Activated T-helper 1 cell treated with anti-CD3 and anti-CD28 coated beads, Interleukin-12 subunit alpha, Interleukin-12 subunit beta, Interleukin-2, Interleukin-4 antibody, amounts not matched to agents 30 ng/mL and 10 ng/mL and 1 ng/mL, durations not matched to agents 14 hours and 24 hours and 36 hours (primary cell): ENCODE results near the gene KLF17. TPM values are rescaled to one million over a fixed set of nuclear protein-coding genes. Genes with fewer than 3 reads are reported as not detected.

Source experiments
- DNase-seq: peaks from one replicate; pipeline ENCODE4 v3.0.0; 2021; ENCODE audit warnings: low spot score
- H3K27ac Mint-ChIP-seq: one replicate; pipeline ENCODE4 v1.8.0; 2021; ENCODE audit warnings: mild to moderate bottlenecking, mixed read lengths
- H3K27me3 Mint-ChIP-seq: one replicate; pipeline ENCODE4 v1.8.0; 2022; ENCODE audit warnings: mild to moderate bottlenecking, moderate library complexity, mixed read lengths; ENCODE audit not compliant: insufficient read depth
- H3K36me3 Mint-ChIP-seq: one replicate; pipeline ENCODE4 v1.8.0; 2021; ENCODE audit warnings: low read depth, mixed read lengths
- H3K4me1 Mint-ChIP-seq: one replicate; pipeline ENCODE4 v1.8.0; 2021; ENCODE audit warnings: low read depth, mixed read lengths
- H3K4me3 Mint-ChIP-seq: one replicate; pipeline ENCODE4 v1.8.0; 2021; ENCODE audit warnings: mild to moderate bottlenecking, moderate library complexity, mixed read lengths
- H3K9me3 Mint-ChIP-seq: one replicate; pipeline ENCODE4 v1.8.0; 2021; ENCODE audit warnings: mixed read lengths
- intact Hi-C: fragments of 100-400 bp; cut with micrococcal nuclease; formaldehyde crosslinking; loops from one replicate; pipeline ENCODE4 v1.15.1; 2024
- total RNA-seq: library from RNA; stranded (reverse); gene quantifications from 2 replicates; pipeline ENCODE4 v1.2.3, GENCODE V29; 2022

Gene KLF17
- total RNA-seq: not detected in 2 replicates

- no peaks in the 10 kb centered on the region for H3K36me3 Mint-ChIP-seq
- H3K4me3 Mint-ChIP-seq: no peak within 1 kb of the TSS
- H3K4me1 Mint-ChIP-seq: no peaks in the 10 kb centered on the region
- intact Hi-C loops: no loop called here
- H3K27ac Mint-ChIP-seq: no peak within 1 kb of the TSS
- H3K9me3 Mint-ChIP-seq: no peaks in the 10 kb centered on the region
- peaks cover 15% of the 10 kb centered on the region for H3K27me3 Mint-ChIP-seq
- DNase-seq: no peak
These were observed at the start of gene KLF17 for GRCh38 chr1:44118682-44119081. Gene KLF17, plus strand, starts transcription at chr1:44118821. Its CDS starts 87 bp downstream, at chr1:44118908.

GRCh38 chr1:44071461-44071860 is 47.2 kb upstream of the KLF17 start:
- H3K27me3 Mint-ChIP-seq: peaks cover 18% of the 10 kb centered on the region
- no peak overlapping the region for H3K4me3 Mint-ChIP-seq
- no peak overlapping the region for H3K27ac Mint-ChIP-seq
- intact Hi-C loops: no loop called here
- DNase-seq: no peak
- no peaks in the 10 kb centered on the region for H3K9me3 Mint-ChIP-seq
- no peaks in the 10 kb centered on the region for H3K36me3 Mint-ChIP-seq
- no peaks in the 10 kb centered on the region for H3K4me1 Mint-ChIP-seq

GRCh38 chr1:44072204-44072603 is 46.4 kb upstream of the KLF17 start:
- H3K27ac Mint-ChIP-seq: no peak overlapping the region
- H3K9me3 Mint-ChIP-seq: no peaks in the 10 kb centered on the region
- H3K4me1 Mint-ChIP-seq: no peaks in the 10 kb centered on the region
- H3K36me3 Mint-ChIP-seq: no peaks in the 10 kb centered on the region
- H3K27me3 Mint-ChIP-seq: peaks cover 17% of the 10 kb centered on the region
- intact Hi-C loops: no loop called here
- no peak for DNase-seq
- H3K4me3 Mint-ChIP-seq: no peak overlapping the region

- peaks cover 21% of the 10 kb centered on the region for H3K27me3 Mint-ChIP-seq
- no peak overlapping the region for H3K27ac Mint-ChIP-seq
- H3K4me1 Mint-ChIP-seq: no peaks in the 10 kb centered on the region
- DNase-seq: no peak
- H3K36me3 Mint-ChIP-seq: no peaks in the 10 kb centered on the region
- no peak overlapping the region for H3K4me3 Mint-ChIP-seq
- intact Hi-C loops: no loop called here
- H3K9me3 Mint-ChIP-seq: no peaks in the 10 kb centered on the region
These were observed 45.8 kb upstream of the KLF17 start for GRCh38 chr1:44072821-44073220.

- intact Hi-C loops: no loop called here
- no peaks in the 10 kb centered on the region for H3K4me1 Mint-ChIP-seq
- H3K9me3 Mint-ChIP-seq: no peaks in the 10 kb centered on the region
These were observed 45.1 kb upstream of the KLF17 start for GRCh38 chr1:44073528-44073927.

GRCh38 chr1:44074415-44074814 is 44.2 kb upstream of the KLF17 start:
- no peaks in the 10 kb centered on the region for H3K36me3 Mint-ChIP-seq
- no peak overlapping the region for H3K27ac Mint-ChIP-seq
- peaks cover 19% of the 10 kb centered on the region for H3K27me3 Mint-ChIP-seq
- H3K4me3 Mint-ChIP-seq: no peak overlapping the region
- H3K9me3 Mint-ChIP-seq: no peaks in the 10 kb centered on the region
- no peaks in the 10 kb centered on the region for H3K4me1 Mint-ChIP-seq
- intact Hi-C loops: no loop called here
- no peak for DNase-seq

More at GRCh38 chr1:44073528-44073927, 45.1 kb upstream of the KLF17 start:
- no peak for DNase-seq
- Mint-ChIP-seq H3K27ac (no peak overlapping the region), H3K4me3 (no peak overlapping the region), H3K27me3 (peaks cover 22% of the 10 kb centered on the region), H3K36me3 (no peaks in the 10 kb centered on the region)

GRCh38 chr1:44076066-44076465 is 42.6 kb upstream of the KLF17 start:
- no peak overlapping the region for H3K27ac Mint-ChIP-seq
- no peaks in the 10 kb centered on the region for H3K4me1 Mint-ChIP-seq
- H3K4me3 Mint-ChIP-seq: no peak overlapping the region
- no peaks in the 10 kb centered on the region for H3K9me3 Mint-ChIP-seq
- no peak for DNase-seq
- H3K36me3 Mint-ChIP-seq: no peaks in the 10 kb centered on the region
- peaks cover 17% of the 10 kb centered on the region for H3K27me3 Mint-ChIP-seq
- intact Hi-C loops: no loop called here

GRCh38 chr1:44077421-44077820 is 41.2 kb upstream of the KLF17 start:
- intact Hi-C loops: no loop called here
- Mint-ChIP-seq H3K27ac (no peak overlapping the region), H3K36me3 (no peaks in the 10 kb centered on the region), H3K4me1 (no peaks in the 10 kb centered on the region), H3K27me3 (peaks cover 23% of the 10 kb centered on the region), H3K4me3 (no peak overlapping the region), H3K9me3 (no peaks in the 10 kb centered on the region)
- no peak for DNase-seq

- no peaks in the 10 kb centered on the region for H3K36me3 Mint-ChIP-seq
- H3K4me1 Mint-ChIP-seq: no peaks in the 10 kb centered on the region
- H3K9me3 Mint-ChIP-seq: no peaks in the 10 kb centered on the region
- H3K27ac Mint-ChIP-seq: no peak overlapping the region
- H3K27me3 Mint-ChIP-seq: peaks cover 23% of the 10 kb centered on the region
- intact Hi-C loops: no loop called here
- no peak overlapping the region for H3K4me3 Mint-ChIP-seq
- no peak for DNase-seq
These were observed 40.5 kb upstream of the KLF17 start for GRCh38 chr1:44078104-44078503.

- Mint-ChIP-seq H3K27ac (no peak overlapping the region), H3K36me3 (no peaks in the 10 kb centered on the region), H3K4me1 (no peaks in the 10 kb centered on the region), H3K9me3 (no peaks in the 10 kb centered on the region), H3K4me3 (no peak overlapping the region), H3K27me3 (peaks cover 18% of the 10 kb centered on the region)
- DNase-seq: no peak
- intact Hi-C loops: no loop called here
These were observed 39.1 kb upstream of the KLF17 start for GRCh38 chr1:44079566-44079965.

GRCh38 chr1:44084998-44085675 is 33.5 kb upstream of the KLF17 start:
- Mint-ChIP-seq H3K9me3 (no peaks in the 10 kb centered on the region), H3K27me3 (peaks cover 14% of the 10 kb centered on the region), H3K4me3 (no peak overlapping the region), H3K36me3 (no peaks in the 10 kb centered on the region), H3K27ac (no peak overlapping the region), H3K4me1 (no peaks in the 10 kb centered on the region)
- intact Hi-C loops: no loop called here
- DNase-seq: no peak

- H3K36me3 Mint-ChIP-seq: no peaks in the 10 kb centered on the region
- no peaks in the 10 kb centered on the region for H3K4me1 Mint-ChIP-seq
- H3K4me3 Mint-ChIP-seq: no peak overlapping the region
- intact Hi-C loops: no loop called here
- H3K27ac Mint-ChIP-seq: no peak overlapping the region
- H3K27me3 Mint-ChIP-seq: peaks cover 18% of the 10 kb centered on the region
- DNase-seq: no peak
- no peaks in the 10 kb centered on the region for H3K9me3 Mint-ChIP-seq
These were observed 31.7 kb upstream of the KLF17 start for GRCh38 chr1:44086692-44087474.

- H3K4me3 Mint-ChIP-seq: no peak overlapping the region
These were observed 29.1 kb upstream of the KLF17 start for GRCh38 chr1:44089371-44090048.

More at GRCh38 chr1:44089371-44090048, 29.1 kb upstream of the KLF17 start:
- DNase-seq: no peak
- Mint-ChIP-seq H3K27me3 (peaks cover 23% of the 10 kb centered on the region), H3K9me3 (no peaks in the 10 kb centered on the region), H3K36me3 (no peaks in the 10 kb centered on the region), H3K27ac (no peak overlapping the region), H3K4me1 (no peaks in the 10 kb centered on the region)
- intact Hi-C loops: loop anchor here (5.0 kb wide), 1 partner anchor 508 kb away; no protein-coding TSS in a partner anchor
